T-helper 1 cell treated with Interleukin-12 subunit alpha and Interleukin-12 subunit beta and Interleukin-4 antibody, amounts not matched to agents 30 μg/mL and 1 μg/mL, for 36 hours (primary cell): ENCODE measurements around the gene LRRN2.

Experiments used
- H3K27ac Mint-ChIP-seq: one replicate; pipeline ENCODE4 v1.8.0; 2021; ENCODE audit warnings: mild to moderate bottlenecking, mixed read lengths
- H3K27me3 Mint-ChIP-seq: one replicate; pipeline ENCODE4 v1.8.0; 2021; ENCODE audit warnings: low read depth, mixed read lengths
- H3K36me3 Mint-ChIP-seq: one replicate; pipeline ENCODE4 v1.8.0; 2021; ENCODE audit warnings: low read depth, mixed read lengths
- H3K4me1 Mint-ChIP-seq: one replicate; pipeline ENCODE4 v1.8.0; 2021; ENCODE audit warnings: low read depth, mixed read lengths
- H3K4me3 Mint-ChIP-seq: one replicate; pipeline ENCODE4 v1.8.0; 2021; ENCODE audit warnings: mild to moderate bottlenecking, moderate library complexity, mixed read lengths
- H3K9me3 Mint-ChIP-seq: one replicate; pipeline ENCODE4 v1.8.0; 2021; ENCODE audit warnings: mixed read lengths

LRRN2 gene

GRCh38 chr1:204602871-204603542 is 82.5 kb downstream of the LRRN2 start:
- Mint-ChIP-seq H3K9me3 (no peaks in the 10 kb centered on the region), H3K4me3 (no peak overlapping the region), H3K36me3 (no peaks in the 10 kb centered on the region), H3K4me1 (no peaks in the 10 kb centered on the region), H3K27ac (no peak overlapping the region), H3K27me3 (no peaks in the 10 kb centered on the region)

- no peaks in the 10 kb centered on the region for H3K27me3 Mint-ChIP-seq
- H3K27ac Mint-ChIP-seq: no peak overlapping the region
- H3K36me3 Mint-ChIP-seq: no peaks in the 10 kb centered on the region
- no peak overlapping the region for H3K4me3 Mint-ChIP-seq
- no peaks in the 10 kb centered on the region for H3K4me1 Mint-ChIP-seq
- no peaks in the 10 kb centered on the region for H3K9me3 Mint-ChIP-seq
These were observed 83.4 kb downstream of the LRRN2 start for GRCh38 chr1:204602111-204602579.

- Mint-ChIP-seq H3K27ac (no peak overlapping the region), H3K4me3 (no peak overlapping the region), H3K36me3 (peaks cover 3% of the 10 kb centered on the region), H3K4me1 (no peaks in the 10 kb centered on the region), H3K27me3 (no peaks in the 10 kb centered on the region), H3K9me3 (no peaks in the 10 kb centered on the region)
These were observed 84.6 kb downstream of the LRRN2 start for GRCh38 chr1:204600968-204601367.

GRCh38 chr1:204600203-204600602 is 85.3 kb downstream of the LRRN2 start:
- no peaks in the 10 kb centered on the region for H3K9me3 Mint-ChIP-seq
- no peaks in the 10 kb centered on the region for H3K27me3 Mint-ChIP-seq
- H3K4me1 Mint-ChIP-seq: no peaks in the 10 kb centered on the region
- H3K4me3 Mint-ChIP-seq: no peak overlapping the region
- H3K36me3 Mint-ChIP-seq: peaks cover 7% of the 10 kb centered on the region
- no peak overlapping the region for H3K27ac Mint-ChIP-seq

- Mint-ChIP-seq H3K4me3 (no peak overlapping the region), H3K9me3 (no peaks in the 10 kb centered on the region), H3K27me3 (no peaks in the 10 kb centered on the region), H3K36me3 (peaks cover 7% of the 10 kb centered on the region), H3K4me1 (no peaks in the 10 kb centered on the region), H3K27ac (no peak overlapping the region)
These were observed 85.9 kb downstream of the LRRN2 start for GRCh38 chr1:204599596-204599995.

GRCh38 chr1:204599098-204599497 is 86.4 kb downstream of the LRRN2 start:
- Mint-ChIP-seq H3K4me1 (no peaks in the 10 kb centered on the region), H3K27me3 (no peaks in the 10 kb centered on the region), H3K9me3 (no peaks in the 10 kb centered on the region), H3K27ac (no peak overlapping the region), H3K4me3 (no peak overlapping the region), H3K36me3 (peaks cover 7% of the 10 kb centered on the region)

GRCh38 chr1:204598319-204598969 is 87.1 kb downstream of the LRRN2 start:
- H3K4me3 Mint-ChIP-seq: no peak overlapping the region
- H3K4me1 Mint-ChIP-seq: no peaks in the 10 kb centered on the region
- H3K27me3 Mint-ChIP-seq: no peaks in the 10 kb centered on the region

GRCh38 chr1:204592246-204592948 is 93.1 kb downstream of the LRRN2 start:
- no peak overlapping the region for H3K4me3 Mint-ChIP-seq
- H3K27me3 Mint-ChIP-seq: no peaks in the 10 kb centered on the region
- peaks cover 12% of the 10 kb centered on the region for H3K36me3 Mint-ChIP-seq
- H3K27ac Mint-ChIP-seq: no peak overlapping the region
- H3K4me1 Mint-ChIP-seq: no peaks in the 10 kb centered on the region
- no peaks in the 10 kb centered on the region for H3K9me3 Mint-ChIP-seq

More at GRCh38 chr1:204598319-204598969, 87.1 kb downstream of the LRRN2 start:
- Mint-ChIP-seq H3K36me3 (peaks cover 7% of the 10 kb centered on the region), H3K27ac (no peak overlapping the region), H3K9me3 (no peaks in the 10 kb centered on the region)

- Mint-ChIP-seq H3K36me3 (peaks cover 11% of the 10 kb centered on the region), H3K4me1 (no peaks in the 10 kb centered on the region), H3K27ac (no peak overlapping the region), H3K4me3 (no peak overlapping the region), H3K9me3 (no peaks in the 10 kb centered on the region), H3K27me3 (no peaks in the 10 kb centered on the region)
These were observed 94.0 kb downstream of the LRRN2 start for GRCh38 chr1:204591473-204592090.

- Mint-ChIP-seq H3K27me3 (no peaks in the 10 kb centered on the region), H3K27ac (no peak overlapping the region), H3K4me3 (no peak overlapping the region), H3K36me3 (peaks cover 5% of the 10 kb centered on the region), H3K4me1 (peaks cover 2% of the 10 kb centered on the region), H3K9me3 (no peaks in the 10 kb centered on the region)
These were observed 96.0 kb downstream of the LRRN2 start for GRCh38 chr1:204589409-204590038.

- Mint-ChIP-seq H3K27me3 (no peaks in the 10 kb centered on the region), H3K4me1 (peaks cover 4% of the 10 kb centered on the region), H3K4me3 (no peak overlapping the region), H3K27ac (no peak overlapping the region), H3K9me3 (no peaks in the 10 kb centered on the region), H3K36me3 (peaks cover 5% of the 10 kb centered on the region)
These were observed 96.7 kb downstream of the LRRN2 start for GRCh38 chr1:204588826-204589225.

GRCh38 chr1:204587621-204588020 is 97.9 kb downstream of the LRRN2 start:
- Mint-ChIP-seq H3K4me3 (no peak overlapping the region), H3K36me3 (peaks cover 5% of the 10 kb centered on the region), H3K9me3 (no peaks in the 10 kb centered on the region), H3K4me1 (peaks cover 4% of the 10 kb centered on the region), H3K27me3 (no peaks in the 10 kb centered on the region), H3K27ac (no peak overlapping the region)

- H3K27ac Mint-ChIP-seq: no peak overlapping the region
These were observed 100.7 kb downstream of the LRRN2 start for GRCh38 chr1:204584699-204585372.

More at GRCh38 chr1:204584699-204585372, 100.7 kb downstream of the LRRN2 start:
- Mint-ChIP-seq H3K9me3 (no peaks in the 10 kb centered on the region), H3K36me3 (peaks cover 11% of the 10 kb centered on the region), H3K27me3 (no peaks in the 10 kb centered on the region), H3K4me1 (peaks cover 16% of the 10 kb centered on the region), H3K4me3 (no peak overlapping the region)
